ENCODE results near the gene CPLANE2. TPM values are rescaled to one million over a fixed set of nuclear protein-coding genes. Genes with fewer than 3 reads are reported as not detected.
"Not testable (repeated sequence)": the region's sequence is repeated elsewhere in the genome, so short reads cannot be mapped to it uniquely, and the experiment has no call there.

CPLANE2 gene
- total RNA-seq, 4 donors from 2014 or later: 6.6 to 45.8 (median 11.0) TPM

GRCh38 chr1:16218014-16218673, 18.8 kb downstream of the CPLANE2 start:
- TF ChIP-seq EP300 (IDR thresholded peaks at IDR 0.05) (no peak), POLR2AphosphoS5 (IDR thresholded peaks at IDR 0.05) (no peak), POLR2A (IDR thresholded peaks at IDR 0.05) (no peak), CTCF (IDR thresholded peaks at IDR 0.05) (no peak)
- H3K9me3 ChIP-seq: no peaks in the 10 kb centered on the region
- WGBS, 2 donors (ENCODE audit: low coverage in 1 of 2): 60 to 100% methylated on average over 2 to 3 of the region's 12 CpGs
- H3K4me1 ChIP-seq: peaks cover 0 to 24% (median 7%) of the 10 kb centered on the region in 3 donors
- H3K36me3 ChIP-seq: no peaks in the 10 kb centered on the region
- ATAC-seq: no peak
- H3K27me3 ChIP-seq: no peaks in the 10 kb centered on the region
- peak overlapping the region in 3 of 4 donors; percentile 55 to 79 (median 73) for H3K27ac ChIP-seq
- H3K4me3 ChIP-seq: peak overlapping the region in 1 of 2 donors; percentile 50

GRCh38 chr1:16217061-16217785, 19.8 kb downstream of the CPLANE2 start:
- Histone ChIP-seq H3K27me3 (no peaks in the 10 kb centered on the region), H3K27ac (peak overlapping the region in 3 of 4 donors; percentile 59 to 79 (median 73)), H3K4me3 (peak overlapping the region; percentile 33 to 50), H3K36me3 (no peaks in the 10 kb centered on the region), H3K9me3 (no peaks in the 10 kb centered on the region), H3K4me1 (peaks cover 0 to 24% (median 7%) of the 10 kb centered on the region in 3 donors)
- WGBS, 2 donors (ENCODE audit: low coverage in 1 of 2): 0% methylated on average over 4 of the region's 46 CpGs; no CpG with 5 or more reads in 1 of the 2 donors
- peak; percentile 98 for ATAC-seq
- TF ChIP-seq EP300 (IDR thresholded peaks at IDR 0.05) (no peak), POLR2A (IDR thresholded peaks at IDR 0.05) (no peak), CTCF (IDR thresholded peaks at IDR 0.05) (no peak), POLR2AphosphoS5 (IDR thresholded peaks at IDR 0.05) (peak; percentile 58)

GRCh38 chr1:16215882-16216753, 20.9 kb downstream of the CPLANE2 start:
- no peak for TF ChIP-seq CTCF (IDR thresholded peaks at IDR 0.05)
- ATAC-seq: peak; percentile 34
- H3K4me1 ChIP-seq: peaks cover 0 to 24% (median 7%) of the 10 kb centered on the region in 3 donors
- H3K27ac ChIP-seq: peak overlapping the region in 3 of 4 donors; percentile 59 to 79 (median 71)
- H3K9me3 ChIP-seq: no peaks in the 10 kb centered on the region
- no peaks in the 10 kb centered on the region for H3K36me3 ChIP-seq
- H3K4me3 ChIP-seq: peak overlapping the region; percentile 33 to 50
- 0 to 9% methylated on average over 5 to 11 of the region's 33 CpGs for WGBS, 2 donors (ENCODE audit: low coverage in 1 of 2)
- no peaks in the 10 kb centered on the region for H3K27me3 ChIP-seq

GRCh38 chr1:16215240-16215639, 21.7 kb downstream of the CPLANE2 start:
- H3K27ac ChIP-seq, ATAC-seq: not testable (repeated sequence)
- WGBS, 2 donors (ENCODE audit: low coverage in 1 of 2): 74 to 100% methylated on average over 3 to 4 of the region's 14 CpGs

GRCh38 chr1:16213544-16213943, 23.4 kb downstream of the CPLANE2 start:
- H3K36me3 ChIP-seq, ATAC-seq, H3K4me3 ChIP-seq, H3K9me3 ChIP-seq, H3K27me3 ChIP-seq, H3K27ac ChIP-seq: not testable (repeated sequence)
- peaks cover 0 to 24% (median 7%) of the 10 kb centered on the region in 3 donors for H3K4me1 ChIP-seq
- 83 to 87% methylated on average over 2 to 3 of the region's 3 CpGs for WGBS, 2 donors (ENCODE audit: low coverage in 1 of 2)

More at GRCh38 chr1:16215240-16215639, 21.7 kb downstream of the CPLANE2 start:
- H3K27me3 ChIP-seq, H3K9me3 ChIP-seq, H3K36me3 ChIP-seq, H3K4me3 ChIP-seq: not testable (repeated sequence)
- peaks cover 0 to 24% (median 7%) of the 10 kb centered on the region in 3 donors for H3K4me1 ChIP-seq

Measured in gastroesophageal sphincter (tissue), 4 donors.